Measurements from ENCODE around the gene FAM240B. TPM values are rescaled to one million over a fixed set of nuclear protein-coding genes. Genes with fewer than 3 reads are reported as not detected.

The FAM240B gene
- total and polyA plus RNA-seq, 9 of the 15 experiments (the other 6 are each of a cell fraction or from before 2014, with no cell fraction given), result not detected

DNA sequence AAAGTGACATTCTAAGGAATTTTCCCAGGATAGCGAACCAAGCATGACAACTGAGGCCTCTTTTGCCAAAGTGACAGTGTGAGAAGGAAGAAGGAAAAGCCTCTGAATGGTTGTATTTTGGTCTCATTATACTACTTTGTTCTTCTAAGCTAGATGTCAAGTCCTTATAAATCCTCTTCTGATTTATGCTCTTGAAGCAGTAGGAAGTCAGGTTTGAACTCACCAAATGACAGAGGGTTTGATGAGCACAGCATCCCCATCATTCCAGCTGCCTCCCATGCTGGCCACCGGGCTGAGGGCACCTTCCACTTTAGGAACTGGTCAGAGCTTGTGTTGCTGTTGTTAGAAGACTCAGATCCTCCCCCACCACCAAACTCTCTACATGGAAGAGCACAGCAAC, 44.1 kb downstream of the FAM240B start:
- in situ Hi-C loops (cut with MboI), result no loop called here
- Histone ChIP-seq H3K27ac (ENCODE audit: extremely low read depth, low read depth, low read length) (no peak overlapping the region), H3K4me3 (no peak overlapping the region), H3K79me2 (ENCODE audit: control insufficient read depth, insufficient read depth, low read length) (no peaks in the 10 kb centered on the region), H2AFZ (ENCODE audit: low read depth, low read length) (no peak overlapping the region), H3K4me1 (replicated peaks in 1 of 2; ENCODE audit: control insufficient read depth in 2 of 2, insufficient read depth in 2 of 2, low read length in 2 of 2) (peaks cover 0 to 4% of the 10 kb centered on the region in 2 experiments; a peak in 2 of 5 replicates), H3K9ac (ENCODE audit: insufficient read depth in 1 of 2, low read depth in 2 of 2, low read length in 2 of 2) (no peak overlapping the region), H3K4me2 (ENCODE audit: insufficient read depth, low read length) (no peak overlapping the region), H3K27me3 (ENCODE audit: control insufficient read depth in 2 of 2, insufficient read depth in 2 of 2, low read length in 2 of 2) (peaks cover 0 to 20% of the 10 kb centered on the region in 2 experiments; a peak in 1 of 5 replicates), H3K36me3 (ENCODE audit: control insufficient read depth, insufficient read depth, low read length) (no peaks in the 10 kb centered on the region), H3K9me1 (ENCODE audit: control insufficient read depth, insufficient read depth, low read length) (no peaks in the 10 kb centered on the region), H4K20me1 (replicated peaks; ENCODE audit: control insufficient read depth, insufficient read depth, low read length) (no peaks in the 10 kb centered on the region; the same call in 1 of the 2 replicates), H3K9me3 (replicated peaks; ENCODE audit: control insufficient read depth, insufficient read depth, low read depth, low read length) (no peaks in the 10 kb centered on the region)
- ATAC-seq, result no peak
- POLR2A ChIA-PET, result no interaction called here
- no peak for DNase-seq (ENCODE audit: extremely low read depth in 1 of 4, low spot score in 3 of 4)
- FAIRE-seq, result no peak
- intact Hi-C loops (cut with micrococcal nuclease), result loop anchor here (5.0 kb wide), 1 partner anchor 41 kb away; no protein-coding TSS in a partner anchor
- TF ChIP-seq PTRF (tag; IDR thresholded peaks at IDR 0.05) (no peak), KDM2B (CRISPR knock-in tag; IDR thresholded peaks at IDR 0.05) (no peak)
- CTCF ChIA-PET (ENCODE audit: low intra/inter-chr PET ratio), result no interaction called here
- BruUV-seq (replicated peaks), result no TSS peak
- 0% methylated on average over 2 of the region's 2 CpGs for WGBS (ENCODE audit: insufficient coverage, low coverage, missing lambda C conversion rate)

DNA sequence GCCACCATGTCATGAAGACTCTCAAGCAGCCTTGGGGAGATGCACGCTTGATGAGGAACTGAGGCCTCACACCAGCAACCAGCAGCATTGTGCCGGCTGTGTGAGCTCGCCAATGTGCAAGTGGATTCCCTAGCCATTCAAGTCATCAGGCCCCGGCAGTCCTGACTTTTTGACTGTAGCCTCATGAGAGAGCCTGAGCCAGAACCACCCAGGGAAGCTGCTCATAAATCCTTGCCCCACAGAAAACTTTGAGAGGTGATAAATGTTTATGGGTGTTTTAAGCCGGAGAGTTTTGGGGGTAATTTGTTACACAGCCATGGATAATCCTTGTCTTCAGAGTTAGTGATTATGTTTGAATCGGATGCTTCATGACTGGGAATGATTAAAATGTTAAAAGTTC, 44.7 kb downstream of the FAM240B start:
- ChIA-PET CTCF (ENCODE audit: low intra/inter-chr PET ratio) (no interaction called here), POLR2A (no interaction called here)
- BruUV-seq (replicated peaks), result no TSS peak
- H3K27ac ChIP-seq (ENCODE audit: extremely low read depth, low read depth, low read length), result no peak overlapping the region
- no peak overlapping the region for H3K4me2 ChIP-seq (ENCODE audit: insufficient read depth, low read length)
- H4K20me1 ChIP-seq (replicated peaks; ENCODE audit: control insufficient read depth, insufficient read depth, low read length), result no peaks in the 10 kb centered on the region
- no peak overlapping the region for H3K9ac ChIP-seq (ENCODE audit: insufficient read depth in 1 of 2, low read depth in 2 of 2, low read length in 2 of 2)
- peaks cover 0 to 4% of the 10 kb centered on the region in 2 experiments; a peak in 2 of 5 replicates for H3K4me1 ChIP-seq (replicated peaks in 1 of 2; ENCODE audit: control insufficient read depth in 2 of 2, insufficient read depth in 2 of 2, low read length in 2 of 2)
- DNase-seq (ENCODE audit: extremely low read depth in 1 of 4, low spot score in 3 of 4) (no peak), FAIRE-seq (no peak), ATAC-seq (no peak)
- intact Hi-C loops (cut with micrococcal nuclease), result loop anchor here (5.0 kb wide), 1 partner anchor 42 kb away; no protein-coding TSS in a partner anchor
- peaks cover 0 to 17% of the 10 kb centered on the region in 2 experiments; a peak in 1 of 5 replicates for H3K27me3 ChIP-seq (ENCODE audit: control insufficient read depth in 2 of 2, insufficient read depth in 2 of 2, low read length in 2 of 2)
- no peak overlapping the region for H2AFZ ChIP-seq (ENCODE audit: low read depth, low read length)
- in situ Hi-C loops (cut with MboI), result no loop called here
- H3K79me2 ChIP-seq (ENCODE audit: control insufficient read depth, insufficient read depth, low read length), result no peaks in the 10 kb centered on the region
- no peaks in the 10 kb centered on the region for H3K36me3 ChIP-seq (ENCODE audit: control insufficient read depth, insufficient read depth, low read length)
- no peak overlapping the region for H3K4me3 ChIP-seq
- no peaks in the 10 kb centered on the region for H3K9me1 ChIP-seq (ENCODE audit: control insufficient read depth, insufficient read depth, low read length)
- no peaks in the 10 kb centered on the region for H3K9me3 ChIP-seq (replicated peaks; ENCODE audit: control insufficient read depth, insufficient read depth, low read depth, low read length)
- WGBS (ENCODE audit: insufficient coverage, low coverage, missing lambda C conversion rate), result 0% methylated on average over 6 of the region's 6 CpGs
- TF ChIP-seq TOE1 (IDR thresholded peaks at IDR 0.05; ENCODE audit: borderline replicate concordance), result no peak
- TF ChIP-seq TOE1 (CRISPR knock-in tag; IDR thresholded peaks at IDR 0.05; ENCODE audit: borderline replicate concordance, low read depth), result no peak
- TF ChIP-seq SMARCC2 (IDR thresholded peaks at IDR 0.05; ENCODE audit: low read depth), result no peak
- TF ChIP-seq UBTF (IDR thresholded peaks at IDR 0.05; ENCODE audit: borderline replicate concordance in 1 of 2, low read depth in 2 of 2, low read length in 2 of 2), result no peak
- TF ChIP-seq, protein P1, sequence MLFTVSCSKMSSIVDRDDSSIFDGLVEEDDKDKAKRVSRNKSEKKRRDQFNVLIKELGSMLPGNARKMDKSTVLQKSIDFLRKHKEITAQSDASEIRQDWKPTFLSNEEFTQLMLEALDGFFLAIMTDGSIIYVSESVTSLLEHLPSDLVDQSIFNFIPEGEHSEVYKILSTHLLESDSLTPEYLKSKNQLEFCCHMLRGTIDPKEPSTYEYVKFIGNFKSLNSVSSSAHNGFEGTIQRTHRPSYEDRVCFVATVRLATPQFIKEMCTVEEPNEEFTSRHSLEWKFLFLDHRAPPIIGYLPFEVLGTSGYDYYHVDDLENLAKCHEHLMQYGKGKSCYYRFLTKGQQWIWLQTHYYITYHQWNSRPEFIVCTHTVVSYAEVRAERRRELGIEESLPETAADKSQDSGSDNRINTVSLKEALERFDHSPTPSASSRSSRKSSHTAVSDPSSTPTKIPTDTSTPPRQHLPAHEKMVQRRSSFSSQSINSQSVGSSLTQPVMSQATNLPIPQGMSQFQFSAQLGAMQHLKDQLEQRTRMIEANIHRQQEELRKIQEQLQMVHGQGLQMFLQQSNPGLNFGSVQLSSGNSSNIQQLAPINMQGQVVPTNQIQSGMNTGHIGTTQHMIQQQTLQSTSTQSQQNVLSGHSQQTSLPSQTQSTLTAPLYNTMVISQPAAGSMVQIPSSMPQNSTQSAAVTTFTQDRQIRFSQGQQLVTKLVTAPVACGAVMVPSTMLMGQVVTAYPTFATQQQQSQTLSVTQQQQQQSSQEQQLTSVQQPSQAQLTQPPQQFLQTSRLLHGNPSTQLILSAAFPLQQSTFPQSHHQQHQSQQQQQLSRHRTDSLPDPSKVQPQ (CRISPR knock-in tag; IDR thresholded peaks at IDR 0.05; ENCODE audit: borderline replicate concordance), result no peak
- TF ChIP-seq CBFA2T2 (conservative IDR thresholded peaks at IDR 0.05), result no peak
- TF ChIP-seq ILK (tag; IDR thresholded peaks at IDR 0.05; ENCODE audit: borderline replicate concordance, low read depth), result no peak
- TF ChIP-seq SOX6 (IDR thresholded peaks at IDR 0.05), result no peak
- no peak for TF ChIP-seq MEF2D (tag; conservative IDR thresholded peaks at IDR 0.05; ENCODE audit: low read depth)
- no peak for TF ChIP-seq KLF16 (IDR thresholded peaks at IDR 0.05)

Measured in K562 (cell line).